ELF-1 (cell line): ENCODE measurements around the gene TP53BP2.
"Not testable (repeated sequence)": the region's sequence is repeated elsewhere in the genome, so short reads cannot be mapped to it uniquely, and the experiment has no call there.

ENCODE experiments used
- DNase-seq: peaks from one replicate; pipeline ENCODE4 v3.0.0-alpha.2; 2016; ENCODE audit warnings: low read depth, low spot score

TP53BP2 gene

GRCh38 chr1:223831755-223832636, 13.8 kb downstream of the TP53BP2 start:
- no peak for DNase-seq

GRCh38 chr1:223829678-223830077, 16.1 kb downstream of the TP53BP2 start:
- DNase-seq, result no peak

- DNase-seq, result no peak
Observed at GRCh38 chr1:223828162-223828848, 17.4 kb downstream of the TP53BP2 start.

GRCh38 chr1:223827193-223827663, 18.5 kb downstream of the TP53BP2 start:
- DNase-seq, result peak; percentile 58

GRCh38 chr1:223825767-223826748, 19.7 kb downstream of the TP53BP2 start:
- no peak for DNase-seq

- DNase-seq, result no peak
Observed at GRCh38 chr1:223824712-223825111, 21.0 kb downstream of the TP53BP2 start.

- DNase-seq, result no peak
Observed at GRCh38 chr1:223824287-223824686, 21.5 kb downstream of the TP53BP2 start.

GRCh38 chr1:223820971-223821370, 24.8 kb downstream of the TP53BP2 start:
- DNase-seq, result no peak

- DNase-seq, result no peak
Observed at GRCh38 chr1:223820515-223820858, 25.3 kb downstream of the TP53BP2 start.

- no peak for DNase-seq
Observed at GRCh38 chr1:223819730-223820514, 25.8 kb downstream of the TP53BP2 start.

GRCh38 chr1:223817265-223817664, 28.5 kb downstream of the TP53BP2 start:
- not testable (repeated sequence) for DNase-seq

GRCh38 chr1:223815865-223816264, 29.9 kb downstream of the TP53BP2 start:
- no peak for DNase-seq

GRCh38 chr1:223815020-223815853, 30.5 kb downstream of the TP53BP2 start:
- DNase-seq, result no peak

GRCh38 chr1:223813645-223814044, 32.1 kb downstream of the TP53BP2 start:
- DNase-seq, result no peak

- no peak for DNase-seq
Observed at GRCh38 chr1:223811634-223812101, 34.1 kb downstream of the TP53BP2 start.

GRCh38 chr1:223810586-223810985, 35.2 kb downstream of the TP53BP2 start:
- DNase-seq, result no peak

GRCh38 chr1:223809905-223810304, 35.8 kb downstream of the TP53BP2 start:
- not testable (repeated sequence) for DNase-seq

GRCh38 chr1:223803211-223803610, 42.5 kb downstream of the TP53BP2 start:
- no peak for DNase-seq

GRCh38 chr1:223802602-223803001, 43.1 kb downstream of the TP53BP2 start:
- DNase-seq, result no peak

- DNase-seq, result no peak
Observed at GRCh38 chr1:223802032-223802431, 43.7 kb downstream of the TP53BP2 start.
